Vagina (tissue), 2 donors: Measurements from ENCODE around the gene CHRNA1.
A peak's percentile ranks its signal among the peaks of the same experiment; 100 is the strongest.

Experiments used
- POLR2A ChIP-seq, 2 donors: fragments of 450-650 bp; IDR thresholded peaks; one replicate each; pipeline ENCODE4 v1.6.1; 2017; ENCODE audit warnings: antibody characterized with exemption in 2 of 2, mild to moderate bottlenecking in 2 of 2, moderate library complexity in 2 of 2
- TF ChIP-seq, protein P1 (sequence below), 3 experiments: fragments of 450-650 bp in 2 of 3; fragments of 200-600 bp in 1 of 3; sonication (generic) in 1 of 3; IDR thresholded peaks; one replicate each; pipeline ENCODE4 v1.5.1; 2017 to 2019; ENCODE audit warnings: antibody characterized with exemption in 3 of 3, mild to moderate bottlenecking in 2 of 3, moderate library complexity in 2 of 3

DNA sequence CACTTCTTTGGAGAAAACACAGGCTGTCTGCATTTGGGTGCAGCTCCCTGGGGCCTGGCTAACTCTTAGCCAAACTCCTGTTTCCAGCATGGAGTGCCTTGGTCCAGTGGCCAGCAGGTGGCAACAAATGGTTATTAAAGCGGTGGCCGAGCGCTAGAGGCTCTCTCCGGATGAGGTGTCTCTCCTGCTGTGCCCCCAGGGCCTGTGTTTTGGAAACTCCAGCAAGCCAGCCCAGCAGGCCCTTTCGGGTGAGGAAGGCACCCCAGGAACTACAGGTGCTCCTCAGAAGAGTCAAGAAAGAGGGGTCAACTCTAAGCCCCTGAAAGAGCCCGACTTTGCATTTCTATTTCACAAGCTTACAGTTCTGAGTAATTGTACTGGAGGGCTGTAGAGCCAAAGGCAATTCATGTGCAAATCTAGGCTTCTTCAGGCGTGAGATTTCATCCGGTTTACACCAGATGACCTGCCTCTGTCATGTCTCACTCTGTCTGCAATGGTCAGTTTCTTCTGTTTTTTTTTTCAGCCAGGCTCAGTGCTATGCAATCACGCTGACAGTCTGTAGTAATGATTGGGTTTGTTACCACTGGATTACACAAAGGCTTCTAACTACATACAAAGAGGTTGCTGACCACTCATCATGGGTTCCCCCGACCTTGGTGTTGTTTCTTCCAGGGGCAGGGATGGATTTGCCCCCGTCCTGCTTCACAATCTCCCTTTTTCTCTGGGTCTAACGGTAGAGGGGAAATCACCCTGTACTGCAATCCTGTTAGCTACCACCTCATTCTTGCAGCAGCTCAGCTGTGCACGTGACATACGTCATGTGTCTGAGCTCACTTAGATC is 7.6 kb upstream of the CHRNA1 start:
- TF ChIP-seq, protein P1, sequence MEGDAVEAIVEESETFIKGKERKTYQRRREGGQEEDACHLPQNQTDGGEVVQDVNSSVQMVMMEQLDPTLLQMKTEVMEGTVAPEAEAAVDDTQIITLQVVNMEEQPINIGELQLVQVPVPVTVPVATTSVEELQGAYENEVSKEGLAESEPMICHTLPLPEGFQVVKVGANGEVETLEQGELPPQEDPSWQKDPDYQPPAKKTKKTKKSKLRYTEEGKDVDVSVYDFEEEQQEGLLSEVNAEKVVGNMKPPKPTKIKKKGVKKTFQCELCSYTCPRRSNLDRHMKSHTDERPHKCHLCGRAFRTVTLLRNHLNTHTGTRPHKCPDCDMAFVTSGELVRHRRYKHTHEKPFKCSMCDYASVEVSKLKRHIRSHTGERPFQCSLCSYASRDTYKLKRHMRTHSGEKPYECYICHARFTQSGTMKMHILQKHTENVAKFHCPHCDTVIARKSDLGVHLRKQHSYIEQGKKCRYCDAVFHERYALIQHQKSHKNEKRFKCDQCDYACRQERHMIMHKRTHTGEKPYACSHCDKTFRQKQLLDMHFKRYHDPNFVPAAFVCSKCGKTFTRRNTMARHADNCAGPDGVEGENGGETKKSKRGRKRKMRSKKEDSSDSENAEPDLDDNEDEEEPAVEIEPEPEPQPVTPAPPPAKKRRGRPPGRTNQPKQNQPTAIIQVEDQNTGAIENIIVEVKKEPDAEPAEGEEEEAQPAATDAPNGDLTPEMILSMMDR (IDR thresholded peaks at IDR 0.05): peak; percentile 69 to 78 (median 78)
- TF ChIP-seq POLR2A (IDR thresholded peaks at IDR 0.05): no peak
